H9 (cell line): ENCODE data around the gene MARCHF3. TPM values are rescaled to one million over a fixed set of nuclear protein-coding genes. Genes with fewer than 3 reads are reported as not detected.

Source experiments
- DNase-seq: peaks from one replicate; pipeline ENCODE4 v3.0.0-alpha.2; 2017
- H2AFZ ChIP-seq: one replicate; pipeline ENCODE4 v1.6.1; 2013; ENCODE audit warnings: mild to moderate bottlenecking, low read length, control low read depth, moderate library complexity
- H2AK5ac ChIP-seq: 2 replicates; pipeline ENCODE4 v1.6.1; 2013; ENCODE audit warnings: low read length, control low read depth, mixed read lengths; ENCODE audit not compliant: insufficient read length
- H2BK120ac ChIP-seq: one replicate; pipeline ENCODE4 v1.6.1; 2013; ENCODE audit warnings: low read depth, mild to moderate bottlenecking, low read length, control low read depth, inconsistent platforms; ENCODE audit not compliant: poor library complexity, severe bottlenecking
- H2BK12ac ChIP-seq: 2 replicates; pipeline ENCODE4 v1.6.1; 2013; ENCODE audit warnings: low read length, control low read depth, mixed read lengths, low read depth; ENCODE audit not compliant: insufficient read length
- H2BK15ac ChIP-seq: 2 replicates; pipeline ENCODE4 v1.6.1; 2013; ENCODE audit warnings: low read depth, low read length, control low read depth
- H2BK20ac ChIP-seq: one replicate; pipeline ENCODE4 v1.6.1; 2013; ENCODE audit warnings: low read depth, mild to moderate bottlenecking, low read length, control low read depth, inconsistent platforms; ENCODE audit not compliant: poor library complexity, severe bottlenecking
- H2BK5ac ChIP-seq: 2 replicates; pipeline ENCODE4 v1.6.1; 2013; ENCODE audit warnings: low read length, control low read depth, mixed read lengths; ENCODE audit not compliant: insufficient read length
- H3K14ac ChIP-seq: 2 replicates; pipeline ENCODE4 v1.6.1; 2013; ENCODE audit warnings: low read length, control low read depth; ENCODE audit not compliant: insufficient read depth
- H3K18ac ChIP-seq: 2 replicates; pipeline ENCODE4 v1.6.1; 2013; ENCODE audit warnings: low read depth, mild to moderate bottlenecking, mixed read lengths, low read length, control low read depth; ENCODE audit not compliant: insufficient read length
- H3K23ac ChIP-seq: 2 replicates; pipeline ENCODE4 v1.6.1; 2013; ENCODE audit warnings: low read length, control low read depth, mixed read lengths, low read depth; ENCODE audit not compliant: insufficient read length
- H3K23me2 ChIP-seq: 2 replicates; pipeline ENCODE4 v1.6.1; 2013; ENCODE audit warnings: low read depth, mild to moderate bottlenecking, mixed read lengths, low read length, control low read depth; ENCODE audit not compliant: insufficient read length, poor library complexity, severe bottlenecking
- H3K27ac ChIP-seq: 2 replicates; pipeline ENCODE4 v1.5.1; 2013; ENCODE audit warnings: low read length, control low read depth, mixed read lengths, low read depth; ENCODE audit not compliant: insufficient read length
- H3K27me3 ChIP-seq: 2 replicates; pipeline ENCODE4 v1.6.1; 2013; ENCODE audit warnings: low read length, control low read depth, inconsistent platforms; ENCODE audit not compliant: insufficient read depth
- H3K4ac ChIP-seq: 2 replicates; pipeline ENCODE4 v1.6.1; 2013; ENCODE audit warnings: low read depth, mild to moderate bottlenecking, control low read depth, inconsistent platforms, low read length, moderate library complexity
- H3K4me1 ChIP-seq: 2 replicates; pipeline ENCODE4 v1.6.1; 2013; ENCODE audit warnings: low read length, control low read depth, inconsistent platforms; ENCODE audit not compliant: insufficient read depth
- H3K4me2 ChIP-seq: 2 replicates; pipeline ENCODE4 v1.6.1; 2013; ENCODE audit warnings: low read length, control low read depth, mixed read lengths; ENCODE audit not compliant: insufficient read length, insufficient read depth
- H3K56ac ChIP-seq: 2 replicates; pipeline ENCODE4 v1.6.1; 2013; ENCODE audit warnings: low read depth, mild to moderate bottlenecking, mixed read lengths, low read length, control low read depth; ENCODE audit not compliant: insufficient read length
- H3K79me1 ChIP-seq: 2 replicates; pipeline ENCODE4 v1.6.1; 2013; ENCODE audit warnings: low read depth, mild to moderate bottlenecking, moderate library complexity, low read length, control low read depth, inconsistent platforms; ENCODE audit not compliant: insufficient read depth, poor library complexity, severe bottlenecking
- H3K79me2 ChIP-seq: 2 replicates; pipeline ENCODE4 v1.6.1; 2013; ENCODE audit warnings: low read length, control low read depth, inconsistent platforms; ENCODE audit not compliant: insufficient read depth
- H3K9ac ChIP-seq: 2 replicates; pipeline ENCODE4 v1.6.1; 2013; ENCODE audit warnings: low read length, control low read depth, mixed read lengths; ENCODE audit not compliant: insufficient read length; ENCODE audit errors: extremely low read depth
- H3K9me3 ChIP-seq: one replicate; pipeline ENCODE4 v1.6.1; 2013; ENCODE audit warnings: low read depth, low read length, inconsistent platforms; ENCODE audit not compliant: control insufficient read depth
- H3T11ph ChIP-seq: one replicate; pipeline ENCODE4 v1.6.1; 2013; ENCODE audit warnings: mild to moderate bottlenecking, low read length, control low read depth, inconsistent platforms
- H4K20me1 ChIP-seq: one replicate; pipeline ENCODE4 v1.6.1; 2013; ENCODE audit not compliant: control insufficient read depth, insufficient read length, insufficient read depth
- H4K5ac ChIP-seq: 2 replicates; pipeline ENCODE4 v1.6.1; 2013; ENCODE audit warnings: low read depth, mild to moderate bottlenecking, mixed read lengths, low read length, control low read depth; ENCODE audit not compliant: insufficient read length
- H4K8ac ChIP-seq: replicated peaks from 2 replicates; pipeline ENCODE4 v1.6.1; 2013; ENCODE audit warnings: low read length, control low read depth, mixed read lengths, low read depth; ENCODE audit not compliant: insufficient read length
- H4K91ac ChIP-seq: 2 replicates; pipeline ENCODE4 v1.6.1; 2013; ENCODE audit warnings: low read depth, mild to moderate bottlenecking, moderate library complexity, mixed read lengths, low read length, control low read depth; ENCODE audit not compliant: insufficient read length
- H3K27ac Mint-ChIP-seq, 3 experiments: 2 replicates in 2 of 3; 3 replicates in 1 of 3; pipeline ENCODE4 v1.8.0; 2020 to 2021; ENCODE audit warnings: mixed read lengths in 3 of 3, mild to moderate bottlenecking in 1 of 3, moderate library complexity in 1 of 3
- H3K27me3 Mint-ChIP-seq: 2 replicates; pipeline ENCODE4 v1.8.0; 2021; ENCODE audit warnings: low read depth, mild to moderate bottlenecking, moderate library complexity, mixed read lengths
- H3K36me3 Mint-ChIP-seq, 3 experiments: 2 replicates in 2 of 3; 3 replicates in 1 of 3; pipeline ENCODE4 v1.8.0; 2020 to 2021; ENCODE audit warnings: low read depth in 3 of 3, mixed read lengths in 3 of 3; ENCODE audit not compliant: insufficient read depth in 1 of 3
- H3K4me1 Mint-ChIP-seq, 2 experiments: 2 replicates each; pipeline ENCODE4 v1.8.0; 2020; ENCODE audit warnings: mixed read lengths in 2 of 2
- H3K4me3 Mint-ChIP-seq, 2 experiments: 2 replicates in 1 of 2; 3 replicates in 1 of 2; pipeline ENCODE4 v1.8.0; 2020 to 2021; ENCODE audit warnings: mild to moderate bottlenecking in 2 of 2, mixed read lengths in 2 of 2, moderate library complexity in 1 of 2
- H3K9me3 Mint-ChIP-seq, 2 experiments: 2 replicates in 1 of 2; 3 replicates in 1 of 2; pipeline ENCODE4 v1.8.0; 2020; ENCODE audit warnings: mild to moderate bottlenecking in 2 of 2, mixed read lengths in 2 of 2, moderate library complexity in 1 of 2
- WGBS: extraction: QIAGEN DNeasy Blood & Tissue Kit; methylation state at CpG from one replicate; pipeline ENCODE4 v1.1.7; 2013; ENCODE audit warnings: missing lambda C conversion rate, low lambda C conversion rate, mixed read lengths; ENCODE audit not compliant: insufficient read length; ENCODE audit errors: extremely low coverage; 5-methylcytosine and 5-hydroxymethylcytosine counted together
- total RNA-seq: library from RNA; stranded (reverse); gene quantifications from 2 replicates; pipeline ENCODE4 v1.2.1, GENCODE V29; 2021
- TF ChIP-seq, protein P1 (sequence below): fragments of 200-600 bp; sonication (generic); conservative IDR thresholded peaks from 3 replicates; pipeline ENCODE4 v1.8.0; 2021; ENCODE audit warnings: antibody characterized with exemption, mild to moderate bottlenecking

Gene MARCHF3
- total RNA-seq, 1 experiment from 2014 or later: 17.7 TPM

DNA sequence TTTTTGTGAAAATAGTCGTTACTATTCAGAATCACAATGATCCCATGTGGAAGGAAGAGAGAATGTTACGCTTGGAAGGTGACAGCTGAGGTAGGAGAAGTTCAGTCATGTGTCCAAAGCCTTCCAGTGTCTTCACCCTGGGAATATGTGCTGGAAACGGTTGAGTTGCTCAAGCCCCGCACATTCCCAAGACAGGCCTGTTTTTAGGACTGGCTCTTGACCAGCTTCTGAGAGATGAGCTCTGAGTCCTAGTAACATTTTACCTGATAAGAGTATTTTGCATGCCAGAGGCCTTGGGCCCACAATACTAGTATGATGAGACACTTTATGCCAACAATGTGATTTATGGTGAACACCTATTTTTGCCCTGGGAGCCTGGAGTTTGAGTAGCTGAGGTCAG is 151.7 kb downstream of the MARCHF3 start:
- H3K36me3 Mint-ChIP-seq: peaks cover 0 to 3% (median 2%) of the 10 kb centered on the region in 3 experiments; a peak in 4 of 7 replicates

More for the DNA sequence above, 151.7 kb downstream of the MARCHF3 start:
- DNase-seq: no peak
- no peaks in the 10 kb centered on the region for H3K9me3 ChIP-seq
- H3K79me1 ChIP-seq: no peaks in the 10 kb centered on the region
- H2BK5ac ChIP-seq: no peak overlapping the region
- H3K56ac ChIP-seq: no peak overlapping the region
- H2BK20ac ChIP-seq: no peak overlapping the region
- WGBS: no CpG with 5 or more reads among the region's 4 CpGs
- no peaks in the 10 kb centered on the region for H3K27me3 Mint-ChIP-seq
- H3K14ac ChIP-seq: no peak overlapping the region
- no peak overlapping the region for H3K4ac ChIP-seq
- H2BK15ac ChIP-seq: no peak overlapping the region
- H3K9ac ChIP-seq: no peak overlapping the region
- no peaks in the 10 kb centered on the region for H4K20me1 ChIP-seq
- no peak overlapping the region for H2AFZ ChIP-seq
- H3K27ac ChIP-seq: no peak overlapping the region
- no peak overlapping the region for H3K4me3 Mint-ChIP-seq
- H3K23ac ChIP-seq: no peak overlapping the region
- H3K23me2 ChIP-seq: no peaks in the 10 kb centered on the region
- no peak overlapping the region for H4K91ac ChIP-seq
- peaks cover 6% of the 10 kb centered on the region; the same call in 1 of the 2 replicates for H3K4me1 ChIP-seq
- TF ChIP-seq, protein P1, sequence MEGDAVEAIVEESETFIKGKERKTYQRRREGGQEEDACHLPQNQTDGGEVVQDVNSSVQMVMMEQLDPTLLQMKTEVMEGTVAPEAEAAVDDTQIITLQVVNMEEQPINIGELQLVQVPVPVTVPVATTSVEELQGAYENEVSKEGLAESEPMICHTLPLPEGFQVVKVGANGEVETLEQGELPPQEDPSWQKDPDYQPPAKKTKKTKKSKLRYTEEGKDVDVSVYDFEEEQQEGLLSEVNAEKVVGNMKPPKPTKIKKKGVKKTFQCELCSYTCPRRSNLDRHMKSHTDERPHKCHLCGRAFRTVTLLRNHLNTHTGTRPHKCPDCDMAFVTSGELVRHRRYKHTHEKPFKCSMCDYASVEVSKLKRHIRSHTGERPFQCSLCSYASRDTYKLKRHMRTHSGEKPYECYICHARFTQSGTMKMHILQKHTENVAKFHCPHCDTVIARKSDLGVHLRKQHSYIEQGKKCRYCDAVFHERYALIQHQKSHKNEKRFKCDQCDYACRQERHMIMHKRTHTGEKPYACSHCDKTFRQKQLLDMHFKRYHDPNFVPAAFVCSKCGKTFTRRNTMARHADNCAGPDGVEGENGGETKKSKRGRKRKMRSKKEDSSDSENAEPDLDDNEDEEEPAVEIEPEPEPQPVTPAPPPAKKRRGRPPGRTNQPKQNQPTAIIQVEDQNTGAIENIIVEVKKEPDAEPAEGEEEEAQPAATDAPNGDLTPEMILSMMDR: no peak
- H2BK120ac ChIP-seq: no peak overlapping the region
- H3K27ac Mint-ChIP-seq: no peak overlapping the region
- no peaks in the 10 kb centered on the region for H3K27me3 ChIP-seq
- H4K8ac ChIP-seq: no peak overlapping the region
- no peak overlapping the region for H2BK12ac ChIP-seq
- H3T11ph ChIP-seq: no peak overlapping the region
- no peak overlapping the region for H2AK5ac ChIP-seq
- no peak overlapping the region for H4K5ac ChIP-seq
- H3K9me3 Mint-ChIP-seq: no peaks in the 10 kb centered on the region
- H3K18ac ChIP-seq: no peak overlapping the region
- H3K79me2 ChIP-seq: no peaks in the 10 kb centered on the region
- H3K4me2 ChIP-seq: no peak overlapping the region
- peaks cover 11 to 15% of the 10 kb centered on the region in 2 experiments for H3K4me1 Mint-ChIP-seq
